HepG2 (cell line): ENCODE data around the gene LAX1. TPM values are rescaled to one million over a fixed set of nuclear protein-coding genes. Genes with fewer than 3 reads are reported as not detected.
A peak's percentile ranks its signal among the peaks of the same experiment; 100 is the strongest.

Experiments used
- ATAC-seq: fragments of 200-7000 bp; cut with Tn5 transposase; 3 replicates; pipeline ENCODE4 v1.9.1; 2020; ENCODE audit warnings: mild to moderate bottlenecking, moderate library complexity
- BruUV-seq: library from RNA; stranded (reverse); fragments of 400-500 nt; replicated peaks from 2 replicates; lab custom pipeline; 2021; lab: Mats Ljungman, UMichigan
- CTCF ChIA-PET: fragments of 300-600 bp; formaldehyde crosslinking; extraction: SDS; loops from one replicate; lab custom pipeline; 2021; ENCODE audit warnings: low total read pairs, inconsistent platforms, low intra/inter-chr PET ratio; lab: Yijun Ruan, JAX
- POLR2A ChIA-PET: fragments of 350-600 bp; sonication (Branson Sonifier 250); formaldehyde crosslinking; loops from one replicate; lab custom pipeline; 2020; ENCODE audit warnings: antibody characterized with exemption, inconsistent platforms; lab: Yijun Ruan, JAX
- DNase-seq: peaks from one replicate; pipeline ENCODE4 v3.0.0-alpha.2; 2015; ENCODE audit warnings: low spot score
- FAIRE-seq: peaks from 3 replicates; lab custom pipeline; 2011; peaks lifted over from hg19 to GRCh38; lab: Jason Lieb, UNC
- H2AFZ ChIP-seq: one replicate; pipeline ENCODE4 v1.6.1; 2011; ENCODE audit warnings: low read length, inconsistent platforms
- H3K27ac ChIP-seq: fragments of 300-600 bp; 3 replicates; pipeline ENCODE4 v1.8.0; 2011; ENCODE audit warnings: mixed run types, mild to moderate bottlenecking, mixed read lengths, low read length, inconsistent platforms; ENCODE audit not compliant: insufficient read depth; ENCODE audit errors: extremely low read length
- H3K27me3 ChIP-seq, 2 experiments: fragments of 200-600 bp in 1 of 2; 2 replicates in 1 of 2; 3 replicates in 1 of 2; pipeline versions ENCODE4 v1.6.0 to v1.8.0; 2011; ENCODE audit warnings: low read length in 2 of 2, mild to moderate bottlenecking in 2 of 2, moderate library complexity in 2 of 2, inconsistent platforms in 1 of 2; ENCODE audit not compliant: insufficient read depth in 2 of 2, control insufficient read depth in 1 of 2
- H3K36me3 ChIP-seq, 2 experiments: fragments of 200-600 bp in 1 of 2; replicated peaks in 1 of 2; 2 replicates in 1 of 2; 3 replicates in 1 of 2; pipeline versions ENCODE4 v1.5.1 to v1.8.0; 2011; ENCODE audit warnings: low read length in 2 of 2, inconsistent platforms in 1 of 2; ENCODE audit not compliant: insufficient read depth in 2 of 2, control insufficient read depth in 1 of 2
- H3K4me1 ChIP-seq: 2 replicates; pipeline ENCODE4 v1.5.1; 2012; ENCODE audit warnings: low read length, inconsistent platforms; ENCODE audit not compliant: insufficient read depth
- H3K4me2 ChIP-seq: 2 replicates; pipeline ENCODE4 v1.6.0; 2011; ENCODE audit warnings: low read depth, low read length, inconsistent platforms
- H3K4me3 ChIP-seq, 3 experiments: fragments of 200-600 bp in 1 of 3; sonication (generic), shearing (Covaris generic) in 1 of 3; replicated peaks in 1 of 3; 2 replicates each; pipeline ENCODE4 v1.5.1; 2011 to 2016; ENCODE audit warnings: low read length in 3 of 3, inconsistent platforms in 2 of 3, low read depth in 2 of 3, mild to moderate bottlenecking in 2 of 3, control low read depth in 1 of 3, mixed read lengths in 1 of 3; ENCODE audit not compliant: insufficient read depth in 1 of 3
- H3K79me2 ChIP-seq: one replicate; pipeline ENCODE4 v1.6.1; 2011; ENCODE audit warnings: low read length, inconsistent platforms; ENCODE audit not compliant: insufficient read depth
- H3K9ac ChIP-seq: 2 replicates; pipeline ENCODE4 v1.6.0; 2011; ENCODE audit warnings: mild to moderate bottlenecking, low read depth, low read length, inconsistent platforms; ENCODE audit not compliant: insufficient read depth
- H3K9me3 ChIP-seq: 2 replicates; pipeline ENCODE4 v1.5.1; 2012; ENCODE audit warnings: mild to moderate bottlenecking, low read length
- H4K20me1 ChIP-seq: 2 replicates; pipeline ENCODE4 v1.6.0; 2011; ENCODE audit warnings: inconsistent platforms, mild to moderate bottlenecking, low read length, moderate library complexity; ENCODE audit not compliant: insufficient read depth
- HOXA9 ChIP-seq: sonication (generic); formaldehyde crosslinking; IDR thresholded peaks from 2 replicates; pipeline ENCODE4 v1.8.1; 2022; ENCODE audit warnings: missing genetic modification reagents, mild to moderate bottlenecking, moderate library complexity, borderline replicate concordance
- JUND ChIP-seq: sonication (generic); formaldehyde crosslinking; IDR thresholded peaks from 2 replicates; pipeline ENCODE4 v1.8.0; 2022; ENCODE audit warnings: mild to moderate bottlenecking, missing genetic modification reagents
- YEATS2 ChIP-seq: sonication (generic); formaldehyde crosslinking; IDR thresholded peaks from 2 replicates; pipeline ENCODE4 v1.4.0; 2020; ENCODE audit warnings: missing genetic modification reagents, borderline replicate concordance
- ZFY ChIP-seq: sonication (generic); formaldehyde crosslinking; IDR thresholded peaks from 2 replicates; pipeline ENCODE4 v1.4.0; 2020; ENCODE audit warnings: missing genetic modification reagents
- ZMYM2 ChIP-seq: sonication (generic); formaldehyde crosslinking; IDR thresholded peaks from 2 replicates; pipeline ENCODE4 v1.8.0; 2022; ENCODE audit warnings: mild to moderate bottlenecking, missing genetic modification reagents
- ZNF225 ChIP-seq: sonication (generic); formaldehyde crosslinking; IDR thresholded peaks from 2 replicates; pipeline ENCODE4 v1.4.0; 2020; ENCODE audit warnings: mild to moderate bottlenecking, missing genetic modification reagents
- ZNF234 ChIP-seq: sonication (generic); formaldehyde crosslinking; conservative IDR thresholded peaks from 2 replicates; pipeline ENCODE4 v1.5.1; 2020; ENCODE audit warnings: mild to moderate bottlenecking, missing genetic modification reagents
- ZNF557 ChIP-seq: sonication (generic); formaldehyde crosslinking; IDR thresholded peaks from 2 replicates; pipeline ENCODE4 v1.4.0; 2020; ENCODE audit warnings: missing genetic modification reagents
- ZNF720 ChIP-seq: sonication (generic); formaldehyde crosslinking; IDR thresholded peaks from 2 replicates; pipeline ENCODE4 v1.4.0; 2020; ENCODE audit warnings: missing genetic modification reagents
- ZNF780A ChIP-seq: sonication (generic); formaldehyde crosslinking; IDR thresholded peaks from 2 replicates; pipeline ENCODE4 v1.8.0; 2022; ENCODE audit warnings: mild to moderate bottlenecking, missing genetic modification reagents, moderate library complexity
- ZNF788 ChIP-seq: sonication (generic); formaldehyde crosslinking; IDR thresholded peaks from 2 replicates; pipeline ENCODE4 v1.5.0; 2020; ENCODE audit warnings: mild to moderate bottlenecking, missing genetic modification reagents, borderline replicate concordance
- WGBS: methylation state at CpG from one replicate; pipeline ENCODE4 v1.1.6; 2017; ENCODE audit warnings: low lambda C conversion rate; 5-methylcytosine and 5-hydroxymethylcytosine counted together
- in situ Hi-C: cut with HindIII; loops from 2 replicates; pipeline ENCODE4 v1.10.0; 2017; ENCODE audit warnings: low pct_unique_long_range_greater_than_20kb; ENCODE audit not compliant: extremely low pct_ligation_motif_present
- intact Hi-C: fragments of 100-400 bp; cut with micrococcal nuclease; formaldehyde crosslinking; loops from one replicate; pipeline ENCODE4 v1.10.0; 2022; ENCODE audit not compliant: unreplicated experiment
- polyA plus RNA-seq, 8 experiments: library from polyadenylated mRNA; depleted of rRNA in 3 of 8; stranded (reverse) in 7 of 8; unstranded in 1 of 8; fragments of >200 nt; fragmentation: Illumina TruSeq in 4 of 8; extraction: Trizol in 4 of 8; gene quantifications; 2 replicates each; pipeline versions ENCODE4 v1.2.1 to v1.2.3, GENCODE V29; 2011 to 2016; ENCODE audit warnings: low read depth in 4 of 8, missing spikeins in 1 of 8, mixed read lengths in 1 of 8; ENCODE audit not compliant: insufficient read depth in 1 of 8
- total RNA-seq, 5 experiments: library from RNA; depleted of rRNA; stranded (reverse); fragments of >200 nt; fragmentation: Illumina TruSeq; extraction: Trizol; gene quantifications; 2 replicates each; pipeline ENCODE4 v1.2.3, GENCODE V29; 2016; ENCODE audit warnings: low read depth in 1 of 5
- TF ChIP-seq, protein P1 (sequence below): sonication (generic); formaldehyde crosslinking; IDR thresholded peaks from 2 replicates; pipeline ENCODE4 v1.4.0; 2020; ENCODE audit warnings: low read depth, mild to moderate bottlenecking, missing genetic modification reagents
- TF ChIP-seq, protein P2 (sequence below): sonication (generic); formaldehyde crosslinking; conservative IDR thresholded peaks from 2 replicates; pipeline ENCODE4 v1.8.0; 2022; ENCODE audit warnings: low read depth, missing genetic modification reagents
- TF ChIP-seq, protein P3 (sequence below): sonication (generic); formaldehyde crosslinking; IDR thresholded peaks from 2 replicates; pipeline ENCODE4 v1.5.0; 2020; ENCODE audit warnings: missing genetic modification reagents
- TF ChIP-seq, protein P4 (sequence below): IDR thresholded peaks from 2 replicates; pipeline ENCODE4 v1.6.1; 2016; ENCODE audit warnings: mild to moderate bottlenecking, missing biosample characterization, missing genetic modification reagents
- TF ChIP-seq, protein P5 (sequence below): sonication (generic); formaldehyde crosslinking; IDR thresholded peaks from 2 replicates; pipeline ENCODE4 v1.8.0; 2022; ENCODE audit warnings: low read depth, missing genetic modification reagents

Gene LAX1
- total and polyA plus RNA-seq, 2 of the 13 experiments (the other 11 are each of a cell fraction or from before 2014, with no cell fraction given): not detected

GRCh38 chr1:203797216-203797615 lies 32.2 kb downstream of the LAX1 start (continued):
- TF ChIP-seq ZNF225 (CRISPR knock-in tag) (no peak), ZNF780A (CRISPR knock-in tag) (no peak), ZMYM2 (CRISPR knock-in tag) (no peak)
- TF ChIP-seq, protein P1, sequence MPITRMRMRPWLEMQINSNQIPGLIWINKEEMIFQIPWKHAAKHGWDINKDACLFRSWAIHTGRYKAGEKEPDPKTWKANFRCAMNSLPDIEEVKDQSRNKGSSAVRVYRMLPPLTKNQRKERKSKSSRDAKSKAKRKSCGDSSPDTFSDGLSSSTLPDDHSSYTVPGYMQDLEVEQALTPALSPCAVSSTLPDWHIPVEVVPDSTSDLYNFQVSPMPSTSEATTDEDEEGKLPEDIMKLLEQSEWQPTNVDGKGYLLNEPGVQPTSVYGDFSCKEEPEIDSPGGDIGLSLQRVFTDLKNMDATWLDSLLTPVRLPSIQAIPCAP (CRISPR knock-in tag): no peak
- TF ChIP-seq, all 625 proteins: peak for 0

DNA sequence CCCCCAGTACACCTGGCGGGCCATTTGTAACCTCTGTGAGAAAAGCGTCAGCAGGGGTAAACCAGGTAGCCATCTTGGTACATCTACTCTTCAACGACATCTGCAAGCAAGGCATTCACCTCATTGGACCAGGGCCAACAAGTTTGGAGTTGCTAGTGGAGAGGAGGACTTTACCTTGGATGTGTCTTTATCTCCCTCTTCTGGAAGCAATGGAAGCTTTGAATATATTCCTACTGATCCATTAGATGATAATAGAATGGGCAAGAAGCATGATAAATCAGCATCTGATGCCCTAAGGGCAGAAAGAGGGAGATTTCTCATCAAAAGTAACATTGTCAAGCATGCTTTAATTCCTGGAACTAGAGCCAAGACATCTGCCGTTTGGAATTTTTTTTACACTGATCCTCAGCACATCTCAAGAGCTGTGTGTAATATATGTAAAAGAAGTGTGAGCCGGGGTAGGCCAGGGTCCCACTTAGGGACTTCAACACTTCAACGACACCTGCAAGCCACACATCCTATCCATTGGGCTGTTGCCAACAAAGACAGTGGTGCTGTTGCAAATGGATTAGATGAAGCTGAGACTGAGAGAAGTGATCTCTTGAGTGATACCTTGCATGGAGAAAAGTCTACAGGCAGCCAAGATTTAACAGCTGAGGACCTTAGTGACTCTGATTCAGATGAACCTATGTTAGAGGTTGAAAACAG lies 33.1 kb downstream of the LAX1 start:
- CTCF ChIA-PET: no interaction called here
- Histone ChIP-seq H3K9ac (no peak overlapping the region), H3K4me2 (peak overlapping the region; percentile 83), H3K9me3 (no peaks in the 10 kb centered on the region), H4K20me1 (peaks cover 34% of the 10 kb centered on the region), H2AFZ (no peak overlapping the region), H3K27me3 (no peaks in the 10 kb centered on the region), H3K36me3 (peaks cover 2 to 25% of the 10 kb centered on the region in 2 experiments; a peak in 3 of 5 replicates), H3K4me1 (peaks cover 43% of the 10 kb centered on the region), H3K4me3 (no peak overlapping the region), H3K27ac (no peak overlapping the region), H3K79me2 (peaks cover 63% of the 10 kb centered on the region)
- intact Hi-C loops (no loop called here), in situ Hi-C loops (no loop called here)
- ATAC-seq: no peak
- POLR2A ChIA-PET: no interaction called here
- 99% methylated on average over 6 of the region's 6 CpGs for WGBS
- no peak for FAIRE-seq
- BruUV-seq: no TSS peak
- DNase-seq: peak; percentile 9
- TF ChIP-seq, protein P2, sequence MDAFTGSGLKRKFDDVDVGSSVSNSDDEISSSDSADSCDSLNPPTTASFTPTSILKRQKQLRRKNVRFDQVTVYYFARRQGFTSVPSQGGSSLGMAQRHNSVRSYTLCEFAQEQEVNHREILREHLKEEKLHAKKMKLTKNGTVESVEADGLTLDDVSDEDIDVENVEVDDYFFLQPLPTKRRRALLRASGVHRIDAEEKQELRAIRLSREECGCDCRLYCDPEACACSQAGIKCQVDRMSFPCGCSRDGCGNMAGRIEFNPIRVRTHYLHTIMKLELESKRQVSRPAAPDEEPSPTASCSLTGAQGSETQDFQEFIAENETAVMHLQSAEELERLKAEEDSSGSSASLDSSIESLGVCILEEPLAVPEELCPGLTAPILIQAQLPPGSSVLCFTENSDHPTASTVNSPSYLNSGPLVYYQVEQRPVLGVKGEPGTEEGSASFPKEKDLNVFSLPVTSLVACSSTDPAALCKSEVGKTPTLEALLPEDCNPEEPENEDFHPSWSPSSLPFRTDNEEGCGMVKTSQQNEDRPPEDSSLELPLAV (CRISPR knock-in tag): no peak
- TF ChIP-seq ZFY (CRISPR knock-in tag) (no peak), JUND (CRISPR knock-in tag) (no peak), YEATS2 (CRISPR knock-in tag) (no peak), ZNF234 (no peak), ZNF557 (CRISPR knock-in tag) (no peak), ZNF788 (no peak), ZNF720 (CRISPR knock-in tag) (no peak), HOXA9 (CRISPR knock-in tag) (no peak)
- TF ChIP-seq, protein P3, sequence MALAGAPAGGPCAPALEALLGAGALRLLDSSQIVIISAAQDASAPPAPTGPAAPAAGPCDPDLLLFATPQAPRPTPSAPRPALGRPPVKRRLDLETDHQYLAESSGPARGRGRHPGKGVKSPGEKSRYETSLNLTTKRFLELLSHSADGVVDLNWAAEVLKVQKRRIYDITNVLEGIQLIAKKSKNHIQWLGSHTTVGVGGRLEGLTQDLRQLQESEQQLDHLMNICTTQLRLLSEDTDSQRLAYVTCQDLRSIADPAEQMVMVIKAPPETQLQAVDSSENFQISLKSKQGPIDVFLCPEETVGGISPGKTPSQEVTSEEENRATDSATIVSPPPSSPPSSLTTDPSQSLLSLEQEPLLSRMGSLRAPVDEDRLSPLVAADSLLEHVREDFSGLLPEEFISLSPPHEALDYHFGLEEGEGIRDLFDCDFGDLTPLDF: no peak
- TF ChIP-seq, protein P1 (CRISPR knock-in tag): no peak
- TF ChIP-seq, protein P4, sequence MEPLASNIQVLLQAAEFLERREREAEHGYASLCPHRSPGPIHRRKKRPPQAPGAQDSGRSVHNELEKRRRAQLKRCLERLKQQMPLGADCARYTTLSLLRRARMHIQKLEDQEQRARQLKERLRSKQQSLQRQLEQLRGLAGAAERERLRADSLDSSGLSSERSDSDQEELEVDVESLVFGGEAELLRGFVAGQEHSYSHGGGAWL: no peak
- TF ChIP-seq, protein P5, sequence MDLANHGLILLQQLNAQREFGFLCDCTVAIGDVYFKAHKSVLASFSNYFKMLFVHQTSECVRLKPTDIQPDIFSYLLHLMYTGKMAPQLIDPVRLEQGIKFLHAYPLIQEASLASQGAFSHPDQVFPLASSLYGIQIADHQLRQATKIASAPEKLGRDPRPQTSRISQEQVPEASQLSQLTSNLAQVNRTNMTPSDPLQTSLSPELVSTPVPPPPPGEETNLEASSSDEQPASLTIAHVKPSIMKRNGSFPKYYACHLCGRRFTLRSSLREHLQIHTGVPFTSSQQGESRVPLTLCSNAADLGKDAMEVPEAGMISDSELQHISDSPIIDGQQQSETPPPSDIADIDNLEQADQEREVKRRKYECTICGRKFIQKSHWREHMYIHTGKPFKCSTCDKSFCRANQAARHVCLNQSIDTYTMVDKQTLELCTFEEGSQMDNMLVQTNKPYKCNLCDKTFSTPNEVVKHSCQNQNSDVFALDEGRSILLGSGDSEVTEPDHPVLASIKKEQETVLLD: no peak
